Measurements from ENCODE around the gene WDR86. TPM values are rescaled to one million over a fixed set of nuclear protein-coding genes. Genes with fewer than 3 reads are reported as not detected.

WDR86 gene
- total RNA-seq, 1 experiment from 2014 or later, result 24.4 TPM

DNA sequence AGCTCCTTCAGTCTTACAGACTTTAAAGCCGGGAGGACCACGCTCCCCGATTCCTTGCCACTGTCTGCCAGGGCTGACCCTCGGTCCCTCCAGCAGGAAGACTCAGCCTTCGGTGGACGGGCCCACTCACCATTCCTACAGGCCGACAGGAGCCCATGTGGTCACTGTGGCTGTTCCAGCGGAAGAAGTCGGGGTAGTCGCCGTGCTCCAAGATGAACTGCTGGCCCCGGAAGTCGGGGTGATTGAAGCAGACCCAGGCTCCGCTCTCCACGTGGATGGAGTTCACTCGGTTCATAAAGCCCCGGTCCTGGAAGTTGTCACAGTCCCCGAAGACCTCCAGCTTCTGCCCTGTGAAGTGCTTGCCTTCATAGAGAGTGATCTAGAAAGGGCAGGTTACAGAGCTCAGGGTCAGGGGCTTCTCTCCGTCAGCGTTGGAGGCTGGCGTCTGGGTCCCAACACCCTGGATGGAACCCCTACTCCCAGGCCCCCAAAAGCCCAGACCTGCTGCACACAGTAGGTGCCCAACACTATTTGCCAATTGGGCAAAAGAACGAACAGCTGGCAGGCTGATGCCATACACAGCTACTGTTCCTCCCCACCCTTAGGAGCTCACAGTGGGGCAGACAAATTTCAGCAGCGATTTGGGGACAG lies 28.2 kb upstream of the WDR86 start:
- H3K4me3 Mint-ChIP-seq, result no peak overlapping the region

DNA sequence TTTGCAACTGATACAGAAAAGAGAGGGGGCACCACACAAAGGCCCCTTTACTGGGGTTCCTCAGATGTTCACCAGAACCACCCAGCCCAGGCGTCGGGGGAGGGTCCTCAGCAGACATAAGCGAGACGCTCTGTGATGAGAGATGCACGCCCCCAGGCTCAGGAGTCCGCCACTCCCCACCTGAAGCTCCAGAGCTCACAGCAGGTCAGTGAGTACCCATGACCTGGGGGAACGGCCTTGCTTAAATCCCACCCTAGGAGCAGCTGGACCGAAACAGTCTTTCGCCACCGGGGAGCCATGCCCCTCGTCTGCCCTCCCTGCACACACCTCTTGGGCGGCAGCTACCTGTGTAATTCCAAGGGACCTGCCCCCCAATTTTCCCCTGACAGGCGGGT lies 27.3 kb upstream of the WDR86 start:
- Mint-ChIP-seq H3K9me3 (no peaks in the 10 kb centered on the region), H3K4me3 (no peak overlapping the region), H3K4me1 (peaks cover 30% of the 10 kb centered on the region), H3K27ac (no peak overlapping the region), H3K36me3 (no peaks in the 10 kb centered on the region), H3K27me3 (ENCODE audit: low read depth) (peaks cover 8% of the 10 kb centered on the region)
- TF ChIP-seq KAT7 (CRISPR knock-in tag; IDR thresholded peaks at IDR 0.05; ENCODE audit: borderline replicate concordance), result no peak
- TF ChIP-seq SMAD4 (CRISPR knock-in tag; IDR thresholded peaks at IDR 0.05), result no peak
- TF ChIP-seq, protein P1, sequence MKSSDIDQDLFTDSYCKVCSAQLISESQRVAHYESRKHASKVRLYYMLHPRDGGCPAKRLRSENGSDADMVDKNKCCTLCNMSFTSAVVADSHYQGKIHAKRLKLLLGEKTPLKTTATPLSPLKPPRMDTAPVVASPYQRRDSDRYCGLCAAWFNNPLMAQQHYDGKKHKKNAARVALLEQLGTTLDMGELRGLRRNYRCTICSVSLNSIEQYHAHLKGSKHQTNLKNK (CRISPR knock-in tag; IDR thresholded peaks at IDR 0.05), result no peak
- TF ChIP-seq, protein P2, sequence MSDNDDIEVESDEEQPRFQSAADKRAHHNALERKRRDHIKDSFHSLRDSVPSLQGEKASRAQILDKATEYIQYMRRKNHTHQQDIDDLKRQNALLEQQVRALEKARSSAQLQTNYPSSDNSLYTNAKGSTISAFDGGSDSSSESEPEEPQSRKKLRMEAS (CRISPR knock-in tag; IDR thresholded peaks at IDR 0.05), result no peak
- TF ChIP-seq, protein P3, sequence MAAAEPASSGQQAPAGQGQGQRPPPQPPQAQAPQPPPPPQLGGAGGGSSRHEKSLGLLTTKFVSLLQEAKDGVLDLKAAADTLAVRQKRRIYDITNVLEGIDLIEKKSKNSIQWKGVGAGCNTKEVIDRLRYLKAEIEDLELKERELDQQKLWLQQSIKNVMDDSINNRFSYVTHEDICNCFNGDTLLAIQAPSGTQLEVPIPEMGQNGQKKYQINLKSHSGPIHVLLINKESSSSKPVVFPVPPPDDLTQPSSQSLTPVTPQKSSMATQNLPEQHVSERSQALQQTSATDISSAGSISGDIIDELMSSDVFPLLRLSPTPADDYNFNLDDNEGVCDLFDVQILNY (CRISPR knock-in tag; IDR thresholded peaks at IDR 0.05), result no peak
- no peak for TF ChIP-seq TEAD4 (CRISPR knock-in tag; IDR thresholded peaks at IDR 0.05)
- POLR2A ChIA-PET, result no interaction called here
- ATAC-seq (no peak), DNase-seq (ENCODE audit: low spot score) (no peak)
- CTCF ChIA-PET, result interaction anchor here (0.6 to 2.6 kb wide), 4 partner anchors 11 to 322 kb away, joined by 5 to 12 read pairs (median 7); partner anchors contain the start of gene WDR86

More for the DNA sequence above, 28.2 kb upstream of the WDR86 start:
- TF ChIP-seq CREB1 (CRISPR knock-in tag; IDR thresholded peaks at IDR 0.05), result no peak
- TF ChIP-seq, protein P4, sequence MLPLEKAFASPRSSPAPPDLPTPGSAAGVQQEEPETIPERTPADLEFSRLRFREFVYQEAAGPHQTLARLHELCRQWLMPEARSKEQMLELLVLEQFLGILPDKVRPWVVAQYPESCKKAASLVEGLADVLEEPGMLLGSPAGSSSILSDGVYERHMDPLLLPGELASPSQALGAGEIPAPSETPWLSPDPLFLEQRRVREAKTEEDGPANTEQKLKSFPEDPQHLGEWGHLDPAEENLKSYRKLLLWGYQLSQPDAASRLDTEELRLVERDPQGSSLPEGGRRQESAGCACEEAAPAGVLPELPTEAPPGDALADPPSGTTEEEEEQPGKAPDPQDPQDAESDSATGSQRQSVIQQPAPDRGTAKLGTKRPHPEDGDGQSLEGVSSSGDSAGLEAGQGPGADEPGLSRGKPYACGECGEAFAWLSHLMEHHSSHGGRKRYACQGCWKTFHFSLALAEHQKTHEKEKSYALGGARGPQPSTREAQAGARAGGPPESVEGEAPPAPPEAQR (CRISPR knock-in tag; IDR thresholded peaks at IDR 0.05), result no peak
- TF ChIP-seq, protein P5, sequence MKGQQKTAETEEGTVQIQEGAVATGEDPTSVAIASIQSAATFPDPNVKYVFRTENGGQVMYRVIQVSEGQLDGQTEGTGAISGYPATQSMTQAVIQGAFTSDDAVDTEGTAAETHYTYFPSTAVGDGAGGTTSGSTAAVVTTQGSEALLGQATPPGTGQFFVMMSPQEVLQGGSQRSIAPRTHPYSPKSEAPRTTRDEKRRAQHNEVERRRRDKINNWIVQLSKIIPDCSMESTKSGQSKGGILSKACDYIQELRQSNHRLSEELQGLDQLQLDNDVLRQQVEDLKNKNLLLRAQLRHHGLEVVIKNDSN (CRISPR knock-in tag; IDR thresholded peaks at IDR 0.05), result no peak
- H3K27me3 Mint-ChIP-seq (ENCODE audit: low read depth), result peaks cover 8% of the 10 kb centered on the region
- ChIA-PET POLR2A (no interaction called here), CTCF (interaction anchor here (1.2 to 2.6 kb wide), 5 partner anchors 11 to 321 kb away, joined by 4 to 12 read pairs (median 5); partner anchors contain the start of gene WDR86)
- DNase-seq (ENCODE audit: low spot score) (no peak), ATAC-seq (no peak)
- H3K36me3 Mint-ChIP-seq, result no peaks in the 10 kb centered on the region
- no peaks in the 10 kb centered on the region for H3K9me3 Mint-ChIP-seq
- peaks cover 31% of the 10 kb centered on the region for H3K4me1 Mint-ChIP-seq
- H3K27ac Mint-ChIP-seq, result no peak overlapping the region

DNA sequence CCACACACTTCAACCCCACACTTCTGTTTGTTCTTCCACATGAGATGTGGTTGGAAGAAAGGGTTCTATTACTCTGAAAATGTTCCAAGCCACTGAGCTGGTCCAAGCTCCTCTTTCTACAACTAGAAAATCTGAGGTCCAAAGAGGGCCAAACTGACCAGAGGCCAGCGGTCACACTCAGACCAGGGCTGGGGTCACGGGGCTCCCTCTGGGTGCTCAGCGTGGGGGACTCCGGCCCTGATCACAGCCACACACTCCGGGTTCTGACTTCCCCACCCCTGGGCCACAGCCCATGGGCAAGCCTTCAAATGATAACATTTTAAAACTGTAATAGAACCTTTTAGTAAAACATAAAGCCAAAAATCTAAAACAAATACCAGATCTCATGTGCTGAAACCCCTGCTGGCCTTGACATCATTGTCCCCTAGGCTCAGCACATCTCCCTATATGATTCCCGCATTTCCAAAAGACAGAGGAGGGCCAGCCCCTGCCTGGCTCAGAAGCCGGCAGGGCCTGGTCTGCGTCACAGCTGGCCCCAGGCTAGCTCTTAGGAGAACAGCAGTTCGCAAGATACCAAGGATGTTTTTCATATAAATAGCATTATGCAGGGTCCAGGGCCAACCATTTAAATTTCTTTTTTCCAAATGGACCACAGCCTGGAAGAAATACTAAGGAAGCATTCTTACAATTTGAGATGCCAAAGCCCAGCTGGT lies 26.8 kb upstream of the WDR86 start:
- ChIA-PET POLR2A (no interaction called here), CTCF (interaction anchor here (1.3 to 2.6 kb wide), 3 partner anchors 12 to 322 kb away, joined by 5 to 12 read pairs (median 8); partner anchors contain the start of gene WDR86)
- Mint-ChIP-seq H3K4me1 (peaks cover 26% of the 10 kb centered on the region), H3K27ac (no peak overlapping the region), H3K36me3 (no peaks in the 10 kb centered on the region), H3K4me3 (no peak overlapping the region), H3K9me3 (no peaks in the 10 kb centered on the region), H3K27me3 (ENCODE audit: low read depth) (peaks cover 8% of the 10 kb centered on the region)
- no peak for DNase-seq (ENCODE audit: low spot score)
- no peak for ATAC-seq
- TF ChIP-seq NR3C1 (CRISPR knock-in tag; conservative IDR thresholded peaks at IDR 0.05; ENCODE audit: low read depth) (no peak), NR1H2 (CRISPR knock-in tag; IDR thresholded peaks at IDR 0.05) (no peak)
- TF ChIP-seq, protein P6, sequence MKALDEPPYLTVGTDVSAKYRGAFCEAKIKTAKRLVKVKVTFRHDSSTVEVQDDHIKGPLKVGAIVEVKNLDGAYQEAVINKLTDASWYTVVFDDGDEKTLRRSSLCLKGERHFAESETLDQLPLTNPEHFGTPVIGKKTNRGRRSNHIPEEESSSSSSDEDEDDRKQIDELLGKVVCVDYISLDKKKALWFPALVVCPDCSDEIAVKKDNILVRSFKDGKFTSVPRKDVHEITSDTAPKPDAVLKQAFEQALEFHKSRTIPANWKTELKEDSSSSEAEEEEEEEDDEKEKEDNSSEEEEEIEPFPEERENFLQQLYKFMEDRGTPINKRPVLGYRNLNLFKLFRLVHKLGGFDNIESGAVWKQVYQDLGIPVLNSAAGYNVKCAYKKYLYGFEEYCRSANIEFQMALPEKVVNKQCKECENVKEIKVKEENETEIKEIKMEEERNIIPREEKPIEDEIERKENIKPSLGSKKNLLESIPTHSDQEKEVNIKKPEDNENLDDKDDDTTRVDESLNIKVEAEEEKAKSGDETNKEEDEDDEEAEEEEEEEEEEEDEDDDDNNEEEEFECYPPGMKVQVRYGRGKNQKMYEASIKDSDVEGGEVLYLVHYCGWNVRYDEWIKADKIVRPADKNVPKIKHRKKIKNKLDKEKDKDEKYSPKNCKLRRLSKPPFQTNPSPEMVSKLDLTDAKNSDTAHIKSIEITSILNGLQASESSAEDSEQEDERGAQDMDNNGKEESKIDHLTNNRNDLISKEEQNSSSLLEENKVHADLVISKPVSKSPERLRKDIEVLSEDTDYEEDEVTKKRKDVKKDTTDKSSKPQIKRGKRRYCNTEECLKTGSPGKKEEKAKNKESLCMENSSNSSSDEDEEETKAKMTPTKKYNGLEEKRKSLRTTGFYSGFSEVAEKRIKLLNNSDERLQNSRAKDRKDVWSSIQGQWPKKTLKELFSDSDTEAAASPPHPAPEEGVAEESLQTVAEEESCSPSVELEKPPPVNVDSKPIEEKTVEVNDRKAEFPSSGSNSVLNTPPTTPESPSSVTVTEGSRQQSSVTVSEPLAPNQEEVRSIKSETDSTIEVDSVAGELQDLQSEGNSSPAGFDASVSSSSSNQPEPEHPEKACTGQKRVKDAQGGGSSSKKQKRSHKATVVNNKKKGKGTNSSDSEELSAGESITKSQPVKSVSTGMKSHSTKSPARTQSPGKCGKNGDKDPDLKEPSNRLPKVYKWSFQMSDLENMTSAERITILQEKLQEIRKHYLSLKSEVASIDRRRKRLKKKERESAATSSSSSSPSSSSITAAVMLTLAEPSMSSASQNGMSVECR (CRISPR knock-in tag; IDR thresholded peaks at IDR 0.05; ENCODE audit: borderline replicate concordance), result no peak
- TF ChIP-seq, protein P7, sequence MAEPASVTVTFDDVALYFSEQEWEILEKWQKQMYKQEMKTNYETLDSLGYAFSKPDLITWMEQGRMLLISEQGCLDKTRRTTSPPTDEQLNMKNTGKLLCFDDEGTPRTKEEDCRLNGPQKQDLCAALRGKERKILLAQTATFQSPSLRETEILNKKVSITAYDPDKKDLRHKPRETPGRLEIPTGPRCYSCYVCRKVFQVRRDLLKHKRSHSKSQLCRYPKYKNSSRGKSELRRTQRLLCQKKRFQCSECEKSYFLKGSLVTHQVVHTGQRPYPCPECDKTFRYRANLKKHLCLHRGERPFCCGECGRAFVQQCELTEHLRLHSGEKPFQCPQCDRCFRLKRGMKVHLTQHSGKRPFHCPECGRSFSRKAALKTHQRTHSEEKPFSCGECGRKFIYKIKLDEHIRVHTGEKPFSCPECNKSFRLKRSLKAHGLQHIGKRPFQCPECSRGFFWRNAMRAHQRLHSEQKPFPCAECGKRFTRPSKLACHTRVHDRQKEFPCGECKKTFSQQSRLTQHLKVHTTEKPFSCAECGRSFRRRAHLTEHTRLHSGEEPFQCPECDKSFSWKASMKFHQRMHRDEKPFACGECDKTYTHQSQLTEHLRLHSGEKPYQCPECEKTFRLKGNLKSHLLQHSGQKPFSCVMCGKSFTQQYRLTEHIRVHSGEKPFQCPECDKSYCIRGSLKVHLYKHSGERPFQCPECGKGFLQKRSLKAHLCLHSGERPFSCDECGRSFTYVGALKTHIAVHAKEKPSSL (CRISPR knock-in tag; conservative IDR thresholded peaks at IDR 0.05), result no peak
- TF ChIP-seq, protein P8, sequence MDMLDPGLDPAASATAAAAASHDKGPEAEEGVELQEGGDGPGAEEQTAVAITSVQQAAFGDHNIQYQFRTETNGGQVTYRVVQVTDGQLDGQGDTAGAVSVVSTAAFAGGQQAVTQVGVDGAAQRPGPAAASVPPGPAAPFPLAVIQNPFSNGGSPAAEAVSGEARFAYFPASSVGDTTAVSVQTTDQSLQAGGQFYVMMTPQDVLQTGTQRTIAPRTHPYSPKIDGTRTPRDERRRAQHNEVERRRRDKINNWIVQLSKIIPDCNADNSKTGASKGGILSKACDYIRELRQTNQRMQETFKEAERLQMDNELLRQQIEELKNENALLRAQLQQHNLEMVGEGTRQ (CRISPR knock-in tag; IDR thresholded peaks at IDR 0.05), result no peak
- TF ChIP-seq, protein P9, sequence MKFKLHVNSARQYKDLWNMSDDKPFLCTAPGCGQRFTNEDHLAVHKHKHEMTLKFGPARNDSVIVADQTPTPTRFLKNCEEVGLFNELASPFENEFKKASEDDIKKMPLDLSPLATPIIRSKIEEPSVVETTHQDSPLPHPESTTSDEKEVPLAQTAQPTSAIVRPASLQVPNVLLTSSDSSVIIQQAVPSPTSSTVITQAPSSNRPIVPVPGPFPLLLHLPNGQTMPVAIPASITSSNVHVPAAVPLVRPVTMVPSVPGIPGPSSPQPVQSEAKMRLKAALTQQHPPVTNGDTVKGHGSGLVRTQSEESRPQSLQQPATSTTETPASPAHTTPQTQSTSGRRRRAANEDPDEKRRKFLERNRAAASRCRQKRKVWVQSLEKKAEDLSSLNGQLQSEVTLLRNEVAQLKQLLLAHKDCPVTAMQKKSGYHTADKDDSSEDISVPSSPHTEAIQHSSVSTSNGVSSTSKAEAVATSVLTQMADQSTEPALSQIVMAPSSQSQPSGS (CRISPR knock-in tag; IDR thresholded peaks at IDR 0.05; ENCODE audit: borderline replicate concordance, low read depth), result no peak
